ENCODE measurements around the gene OAS3.

DNA sequence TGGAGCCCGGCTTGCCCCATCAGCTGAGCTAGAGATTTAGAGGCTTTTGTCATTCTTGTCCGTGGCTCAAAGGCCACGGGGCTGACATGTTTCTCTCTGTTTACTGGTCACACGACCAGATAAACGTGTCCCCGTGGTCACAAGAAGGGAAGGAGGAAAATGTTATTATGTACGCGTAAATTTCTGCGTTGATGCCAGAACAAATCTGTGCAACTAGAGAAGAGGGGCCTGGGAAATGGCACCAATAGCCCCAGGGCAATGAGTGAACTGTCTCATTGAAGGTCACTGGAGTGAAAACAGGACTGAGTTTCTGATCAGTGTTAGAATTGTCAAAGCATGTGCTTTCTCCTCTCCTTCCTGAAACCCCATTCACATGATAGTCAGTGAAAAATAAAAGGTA lies 65.4 kb downstream of the OAS3 start:
- TF ChIP-seq, protein P1, sequence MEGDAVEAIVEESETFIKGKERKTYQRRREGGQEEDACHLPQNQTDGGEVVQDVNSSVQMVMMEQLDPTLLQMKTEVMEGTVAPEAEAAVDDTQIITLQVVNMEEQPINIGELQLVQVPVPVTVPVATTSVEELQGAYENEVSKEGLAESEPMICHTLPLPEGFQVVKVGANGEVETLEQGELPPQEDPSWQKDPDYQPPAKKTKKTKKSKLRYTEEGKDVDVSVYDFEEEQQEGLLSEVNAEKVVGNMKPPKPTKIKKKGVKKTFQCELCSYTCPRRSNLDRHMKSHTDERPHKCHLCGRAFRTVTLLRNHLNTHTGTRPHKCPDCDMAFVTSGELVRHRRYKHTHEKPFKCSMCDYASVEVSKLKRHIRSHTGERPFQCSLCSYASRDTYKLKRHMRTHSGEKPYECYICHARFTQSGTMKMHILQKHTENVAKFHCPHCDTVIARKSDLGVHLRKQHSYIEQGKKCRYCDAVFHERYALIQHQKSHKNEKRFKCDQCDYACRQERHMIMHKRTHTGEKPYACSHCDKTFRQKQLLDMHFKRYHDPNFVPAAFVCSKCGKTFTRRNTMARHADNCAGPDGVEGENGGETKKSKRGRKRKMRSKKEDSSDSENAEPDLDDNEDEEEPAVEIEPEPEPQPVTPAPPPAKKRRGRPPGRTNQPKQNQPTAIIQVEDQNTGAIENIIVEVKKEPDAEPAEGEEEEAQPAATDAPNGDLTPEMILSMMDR (IDR thresholded peaks at IDR 0.05; ENCODE audit: insufficient read depth, low read length): no peak
- TF ChIP-seq, protein P2, sequence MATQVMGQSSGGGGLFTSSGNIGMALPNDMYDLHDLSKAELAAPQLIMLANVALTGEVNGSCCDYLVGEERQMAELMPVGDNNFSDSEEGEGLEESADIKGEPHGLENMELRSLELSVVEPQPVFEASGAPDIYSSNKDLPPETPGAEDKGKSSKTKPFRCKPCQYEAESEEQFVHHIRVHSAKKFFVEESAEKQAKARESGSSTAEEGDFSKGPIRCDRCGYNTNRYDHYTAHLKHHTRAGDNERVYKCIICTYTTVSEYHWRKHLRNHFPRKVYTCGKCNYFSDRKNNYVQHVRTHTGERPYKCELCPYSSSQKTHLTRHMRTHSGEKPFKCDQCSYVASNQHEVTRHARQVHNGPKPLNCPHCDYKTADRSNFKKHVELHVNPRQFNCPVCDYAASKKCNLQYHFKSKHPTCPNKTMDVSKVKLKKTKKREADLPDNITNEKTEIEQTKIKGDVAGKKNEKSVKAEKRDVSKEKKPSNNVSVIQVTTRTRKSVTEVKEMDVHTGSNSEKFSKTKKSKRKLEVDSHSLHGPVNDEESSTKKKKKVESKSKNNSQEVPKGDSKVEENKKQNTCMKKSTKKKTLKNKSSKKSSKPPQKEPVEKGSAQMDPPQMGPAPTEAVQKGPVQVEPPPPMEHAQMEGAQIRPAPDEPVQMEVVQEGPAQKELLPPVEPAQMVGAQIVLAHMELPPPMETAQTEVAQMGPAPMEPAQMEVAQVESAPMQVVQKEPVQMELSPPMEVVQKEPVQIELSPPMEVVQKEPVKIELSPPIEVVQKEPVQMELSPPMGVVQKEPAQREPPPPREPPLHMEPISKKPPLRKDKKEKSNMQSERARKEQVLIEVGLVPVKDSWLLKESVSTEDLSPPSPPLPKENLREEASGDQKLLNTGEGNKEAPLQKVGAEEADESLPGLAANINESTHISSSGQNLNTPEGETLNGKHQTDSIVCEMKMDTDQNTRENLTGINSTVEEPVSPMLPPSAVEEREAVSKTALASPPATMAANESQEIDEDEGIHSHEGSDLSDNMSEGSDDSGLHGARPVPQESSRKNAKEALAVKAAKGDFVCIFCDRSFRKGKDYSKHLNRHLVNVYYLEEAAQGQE (IDR thresholded peaks at IDR 0.05; ENCODE audit: insufficient replicate concordance, low read depth): no peak
- no peak for TF ChIP-seq POLR2AphosphoS5 (IDR thresholded peaks at IDR 0.05; ENCODE audit: low read depth)
- TF ChIP-seq GABPA (IDR thresholded peaks at IDR 0.05; ENCODE audit: low read depth): no peak
- TF ChIP-seq SPI1 (IDR thresholded peaks at IDR 0.05; ENCODE audit: borderline replicate concordance, low read depth): no peak

Measured in HL-60 (cell line).